B cell (primary cell): Measurements from ENCODE around the gene BAG2.

Experiments
- EZH2 ChIP-seq: IDR thresholded peaks from 2 replicates; pipeline ENCODE4 v1.6.1; 2012; ENCODE audit warnings: borderline replicate concordance, low read depth, mild to moderate bottlenecking, moderate library complexity, low read length; ENCODE audit not compliant: insufficient read depth, poor library complexity, severe bottlenecking
- TF ChIP-seq, protein P1 (sequence below): fragments of 200-600 bp; IDR thresholded peaks from one replicate; pipeline ENCODE4 v1.8.0; 2022; ENCODE audit warnings: antibody characterized with exemption, mild to moderate bottlenecking

- TF ChIP-seq, protein P1, sequence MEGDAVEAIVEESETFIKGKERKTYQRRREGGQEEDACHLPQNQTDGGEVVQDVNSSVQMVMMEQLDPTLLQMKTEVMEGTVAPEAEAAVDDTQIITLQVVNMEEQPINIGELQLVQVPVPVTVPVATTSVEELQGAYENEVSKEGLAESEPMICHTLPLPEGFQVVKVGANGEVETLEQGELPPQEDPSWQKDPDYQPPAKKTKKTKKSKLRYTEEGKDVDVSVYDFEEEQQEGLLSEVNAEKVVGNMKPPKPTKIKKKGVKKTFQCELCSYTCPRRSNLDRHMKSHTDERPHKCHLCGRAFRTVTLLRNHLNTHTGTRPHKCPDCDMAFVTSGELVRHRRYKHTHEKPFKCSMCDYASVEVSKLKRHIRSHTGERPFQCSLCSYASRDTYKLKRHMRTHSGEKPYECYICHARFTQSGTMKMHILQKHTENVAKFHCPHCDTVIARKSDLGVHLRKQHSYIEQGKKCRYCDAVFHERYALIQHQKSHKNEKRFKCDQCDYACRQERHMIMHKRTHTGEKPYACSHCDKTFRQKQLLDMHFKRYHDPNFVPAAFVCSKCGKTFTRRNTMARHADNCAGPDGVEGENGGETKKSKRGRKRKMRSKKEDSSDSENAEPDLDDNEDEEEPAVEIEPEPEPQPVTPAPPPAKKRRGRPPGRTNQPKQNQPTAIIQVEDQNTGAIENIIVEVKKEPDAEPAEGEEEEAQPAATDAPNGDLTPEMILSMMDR: no peak
- no peak for TF ChIP-seq EZH2
Observed at GRCh38 chr6:57130661-57131177, 41.4 kb upstream of the BAG2 start.
